Measurements from ENCODE around the gene GPX4.

- TF ChIP-seq, protein P1, sequence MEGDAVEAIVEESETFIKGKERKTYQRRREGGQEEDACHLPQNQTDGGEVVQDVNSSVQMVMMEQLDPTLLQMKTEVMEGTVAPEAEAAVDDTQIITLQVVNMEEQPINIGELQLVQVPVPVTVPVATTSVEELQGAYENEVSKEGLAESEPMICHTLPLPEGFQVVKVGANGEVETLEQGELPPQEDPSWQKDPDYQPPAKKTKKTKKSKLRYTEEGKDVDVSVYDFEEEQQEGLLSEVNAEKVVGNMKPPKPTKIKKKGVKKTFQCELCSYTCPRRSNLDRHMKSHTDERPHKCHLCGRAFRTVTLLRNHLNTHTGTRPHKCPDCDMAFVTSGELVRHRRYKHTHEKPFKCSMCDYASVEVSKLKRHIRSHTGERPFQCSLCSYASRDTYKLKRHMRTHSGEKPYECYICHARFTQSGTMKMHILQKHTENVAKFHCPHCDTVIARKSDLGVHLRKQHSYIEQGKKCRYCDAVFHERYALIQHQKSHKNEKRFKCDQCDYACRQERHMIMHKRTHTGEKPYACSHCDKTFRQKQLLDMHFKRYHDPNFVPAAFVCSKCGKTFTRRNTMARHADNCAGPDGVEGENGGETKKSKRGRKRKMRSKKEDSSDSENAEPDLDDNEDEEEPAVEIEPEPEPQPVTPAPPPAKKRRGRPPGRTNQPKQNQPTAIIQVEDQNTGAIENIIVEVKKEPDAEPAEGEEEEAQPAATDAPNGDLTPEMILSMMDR (IDR thresholded peaks at IDR 0.05; ENCODE audit: low read length): no peak
- no peak for TF ChIP-seq EZH2 (IDR thresholded peaks at IDR 0.05; ENCODE audit: borderline replicate concordance, low read length)
Measured at GRCh38 chr19:1146412-1146699, 42.6 kb downstream of the GPX4 start.

Measured in OCI-LY1 (cell line).